ENCODE measurements around the gene LRRC37A3. TPM values are rescaled to one million over a fixed set of nuclear protein-coding genes. Genes with fewer than 3 reads are reported as not detected.

Gene LRRC37A3
- total and polyA plus RNA-seq, 2 of the 13 experiments (the other 11 are each of a cell fraction or from before 2014, with no cell fraction given), result 0.62 to 1.1 TPM

DNA sequence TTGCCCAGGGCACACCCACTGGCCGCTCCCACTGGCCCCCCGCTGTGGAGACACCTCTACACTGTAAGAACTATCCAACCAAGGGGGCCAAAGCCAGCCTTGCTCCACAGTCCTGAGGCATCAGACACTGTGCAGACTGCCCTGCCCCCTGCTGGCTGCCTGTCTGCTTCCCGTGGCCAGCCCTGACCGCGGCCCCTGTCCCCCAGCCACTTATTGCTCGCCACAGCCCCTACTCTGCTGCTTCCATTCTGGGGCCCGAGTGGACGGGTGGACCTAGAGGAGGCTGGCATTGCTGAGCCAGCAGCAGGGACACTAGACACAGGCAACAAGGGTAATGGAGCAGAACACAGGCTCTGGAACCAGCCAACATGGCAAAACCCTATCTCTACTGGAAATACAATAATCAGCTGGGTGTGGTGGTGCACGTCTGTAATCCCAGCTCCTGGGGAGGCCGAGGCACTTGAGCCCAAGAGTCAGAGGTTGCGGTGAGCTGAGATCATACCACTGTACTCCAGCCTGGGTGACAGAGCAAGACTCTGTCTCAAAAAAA lies 19.7 kb upstream of the LRRC37A3 start (continued):
- TF ChIP-seq, protein P1, sequence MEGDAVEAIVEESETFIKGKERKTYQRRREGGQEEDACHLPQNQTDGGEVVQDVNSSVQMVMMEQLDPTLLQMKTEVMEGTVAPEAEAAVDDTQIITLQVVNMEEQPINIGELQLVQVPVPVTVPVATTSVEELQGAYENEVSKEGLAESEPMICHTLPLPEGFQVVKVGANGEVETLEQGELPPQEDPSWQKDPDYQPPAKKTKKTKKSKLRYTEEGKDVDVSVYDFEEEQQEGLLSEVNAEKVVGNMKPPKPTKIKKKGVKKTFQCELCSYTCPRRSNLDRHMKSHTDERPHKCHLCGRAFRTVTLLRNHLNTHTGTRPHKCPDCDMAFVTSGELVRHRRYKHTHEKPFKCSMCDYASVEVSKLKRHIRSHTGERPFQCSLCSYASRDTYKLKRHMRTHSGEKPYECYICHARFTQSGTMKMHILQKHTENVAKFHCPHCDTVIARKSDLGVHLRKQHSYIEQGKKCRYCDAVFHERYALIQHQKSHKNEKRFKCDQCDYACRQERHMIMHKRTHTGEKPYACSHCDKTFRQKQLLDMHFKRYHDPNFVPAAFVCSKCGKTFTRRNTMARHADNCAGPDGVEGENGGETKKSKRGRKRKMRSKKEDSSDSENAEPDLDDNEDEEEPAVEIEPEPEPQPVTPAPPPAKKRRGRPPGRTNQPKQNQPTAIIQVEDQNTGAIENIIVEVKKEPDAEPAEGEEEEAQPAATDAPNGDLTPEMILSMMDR (CRISPR knock-in tag; IDR thresholded peaks at IDR 0.05), result peak; percentile 99
- TF ChIP-seq, protein P2, sequence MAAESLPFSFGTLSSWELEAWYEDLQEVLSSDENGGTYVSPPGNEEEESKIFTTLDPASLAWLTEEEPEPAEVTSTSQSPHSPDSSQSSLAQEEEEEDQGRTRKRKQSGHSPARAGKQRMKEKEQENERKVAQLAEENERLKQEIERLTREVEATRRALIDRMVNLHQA (CRISPR knock-in tag; IDR thresholded peaks at IDR 0.05), result no peak
- TF ChIP-seq ZFP36 (IDR thresholded peaks at IDR 0.05; ENCODE audit: borderline replicate concordance, low read depth, low read length, partially characterized antibody) (no peak), MATR3 (CRISPR knock-in tag; IDR thresholded peaks at IDR 0.05) (no peak), TIGD3 (CRISPR knock-in tag; IDR thresholded peaks at IDR 0.05; ENCODE audit: borderline replicate concordance) (no peak), ZNF644 (CRISPR knock-in tag; IDR thresholded peaks at IDR 0.05; ENCODE audit: low read depth) (0 out of 2 replicates have a peak, but pooled peaks have one; percentile 57), HMG20A (CRISPR knock-in tag; IDR thresholded peaks at IDR 0.05; ENCODE audit: borderline replicate concordance) (no peak), HDAC1 (CRISPR knock-in tag; IDR thresholded peaks at IDR 0.05) (no peak), ZNF652 (CRISPR knock-in tag; IDR thresholded peaks at IDR 0.05; ENCODE audit: borderline replicate concordance, low read depth) (no peak), ZNF850 (CRISPR knock-in tag; conservative IDR thresholded peaks at IDR 0.05) (no peak), NCOA2 (CRISPR knock-in tag; IDR thresholded peaks at IDR 0.05) (no peak), MIXL1 (CRISPR knock-in tag; IDR thresholded peaks at IDR 0.05) (0 out of 2 replicates have a peak, but pooled peaks have one; percentile 51), ZBTB42 (CRISPR knock-in tag; IDR thresholded peaks at IDR 0.05) (no peak), CENPBD1 (CRISPR knock-in tag; IDR thresholded peaks at IDR 0.05; ENCODE audit: borderline replicate concordance, low read depth) (no peak), ETV6 (CRISPR knock-in tag; conservative IDR thresholded peaks at IDR 0.05) (no peak), CEBPZ (IDR thresholded peaks at IDR 0.05; ENCODE audit: low read length) (no peak), YEATS4 (CRISPR knock-in tag; IDR thresholded peaks at IDR 0.05; ENCODE audit: borderline replicate concordance) (no peak), RXRB (CRISPR knock-in tag; IDR thresholded peaks at IDR 0.05; ENCODE audit: borderline replicate concordance) (0 out of 2 replicates have a peak, but pooled peaks have one; percentile 28), ZNF616 (CRISPR knock-in tag; IDR thresholded peaks at IDR 0.05; ENCODE audit: low read depth) (no peak), CCAR2 (optimal IDR thresholded peaks at IDR 0.05; ENCODE audit: low read depth, low read length) (no peak), ZNF343 (CRISPR knock-in tag; IDR thresholded peaks at IDR 0.05) (no peak), EHMT2 (IDR thresholded peaks at IDR 0.05; ENCODE audit: borderline replicate concordance, low read depth, low read length) (no peak), PPARG (CRISPR knock-in tag; conservative IDR thresholded peaks at IDR 0.05) (0 out of 2 replicates have a peak, but pooled peaks have one; percentile 17), NAIF1 (CRISPR knock-in tag; IDR thresholded peaks at IDR 0.05; ENCODE audit: borderline replicate concordance) (no peak), PCBP1 (IDR thresholded peaks at IDR 0.05; ENCODE audit: borderline replicate concordance, low read depth, low read length) (no peak)

Data from HepG2 (cell line).